ENCODE results near the gene ZMYND19. TPM values are rescaled to one million over a fixed set of nuclear protein-coding genes. Genes with fewer than 3 reads are reported as not detected.

Gene ZMYND19
- total and polyA plus RNA-seq, 2 of the 4 experiments (the other 2 are of a cell fraction): 14.3 to 21.4 TPM

- dilution Hi-C loops (cut with HindIII; ENCODE audit: low sequenced_read_pairs, unreplicated experiment): no loop called here
- TF ChIP-seq BHLHE40 (IDR thresholded peaks at IDR 0.05; ENCODE audit: low read depth, low read length): no peak
- TF ChIP-seq FOS (IDR thresholded peaks at IDR 0.05; ENCODE audit: low read depth, low read length): no peak
- TF ChIP-seq CEBPB (IDR thresholded peaks at IDR 0.05; ENCODE audit: low read depth, low read length): no peak
- no peak for TF ChIP-seq MAZ (IDR thresholded peaks at IDR 0.05; ENCODE audit: borderline replicate concordance, low read depth, low read length)
- no peak for TF ChIP-seq POLR2A (IDR thresholded peaks at IDR 0.05; ENCODE audit: low read depth, low read length)
- no peak for TF ChIP-seq RFX5 (IDR thresholded peaks at IDR 0.05; ENCODE audit: low read depth, low read length)
- TF ChIP-seq ELK1 (IDR thresholded peaks at IDR 0.05; ENCODE audit: borderline replicate concordance, low read depth, low read length): no peak
- TF ChIP-seq SMC3 (IDR thresholded peaks at IDR 0.05; ENCODE audit: low read depth, low read length): no peak
- no peak for TF ChIP-seq CTCF (conservative IDR thresholded peaks at IDR 0.05; ENCODE audit: low read depth, low read length)
- no peak for TF ChIP-seq MXI1 (IDR thresholded peaks at IDR 0.05; ENCODE audit: borderline replicate concordance, low read depth, low read length)
- TF ChIP-seq USF2 (IDR thresholded peaks at IDR 0.05; ENCODE audit: low read depth, low read length): no peak
- no peak for TF ChIP-seq CHD1 (IDR thresholded peaks at IDR 0.05; ENCODE audit: low read depth, low read length)
- no peak for TF ChIP-seq RAD21 (IDR thresholded peaks at IDR 0.05; ENCODE audit: low read length)
- ChIA-PET CTCF (no interaction called here), POLR2A (ENCODE audit: unreplicated experiment) (no interaction called here)
- H2BK15ac ChIP-seq (ENCODE audit: low read depth, low read length): no peak overlapping the region
- no peak overlapping the region for H2AK5ac ChIP-seq (ENCODE audit: low read depth, low read length)
- no peak overlapping the region for H3K4me2 ChIP-seq (ENCODE audit: low read depth, low read length)
- no peaks in the 10 kb centered on the region for H3K9me3 ChIP-seq (ENCODE audit: control insufficient read depth, insufficient read depth, low read length)
- H3K56ac ChIP-seq (ENCODE audit: extremely low read depth, insufficient read depth, low read length): no peak overlapping the region
- H3K9ac ChIP-seq (ENCODE audit: low read depth, low read length): no peak overlapping the region
- no peak overlapping the region for H4K8ac ChIP-seq (ENCODE audit: low read depth in 2 of 2, low read length in 2 of 2)
- H2AK9ac ChIP-seq (replicated peaks; ENCODE audit: low read depth, low read length, poor library complexity): no peak overlapping the region
- no peak overlapping the region for H2BK120ac ChIP-seq (ENCODE audit: low read depth, low read length)
- H2AFZ ChIP-seq (replicated peaks; ENCODE audit: low read length, poor library complexity): no peak overlapping the region
- peaks cover 22% of the 10 kb centered on the region for H3K9me1 ChIP-seq (ENCODE audit: insufficient read depth, low read length)
- no peak for DNase-seq
- H2BK20ac ChIP-seq (ENCODE audit: low read depth, low read length): no peak overlapping the region
- in situ Hi-C loops (cut with MboI; ENCODE audit: low sequenced_read_pairs): no loop called here
- H3K4me3 ChIP-seq (ENCODE audit: insufficient read depth, low read depth, low read length): no peak overlapping the region
- intact Hi-C loops (cut with micrococcal nuclease): no loop called here
- no peak overlapping the region for H3K27ac ChIP-seq (ENCODE audit: insufficient read depth, low read length)
- no peak overlapping the region for H4K91ac ChIP-seq (ENCODE audit: insufficient read depth, low read depth, low read length)
- peaks cover 24% of the 10 kb centered on the region for H4K20me1 ChIP-seq (ENCODE audit: insufficient read depth, low read length)
- H3K79me1 ChIP-seq (ENCODE audit: low read depth in 1 of 2, low read length in 2 of 2): peaks cover 56 to 75% of the 10 kb centered on the region in 2 experiments
- no peak overlapping the region for H2BK5ac ChIP-seq (ENCODE audit: low read depth, low read length, poor library complexity, severe bottlenecking)
- BruUV-seq (replicated peaks): no TSS peak
- no peak overlapping the region for H3K4ac ChIP-seq (ENCODE audit: low read depth, low read length)
- ATAC-seq (ENCODE audit: low read depth): no peak
- H3K14ac ChIP-seq (replicated peaks; ENCODE audit: low read depth, low read length): no peak overlapping the region
- no peaks in the 10 kb centered on the region for H3K27me3 ChIP-seq (ENCODE audit: control insufficient read depth, insufficient read depth, low read length)
- H3K4me1 ChIP-seq (ENCODE audit: control insufficient read depth, insufficient read depth, low read length): peaks cover 6% of the 10 kb centered on the region
- H3K36me3 ChIP-seq (ENCODE audit: control insufficient read depth, insufficient read depth, low read length): peaks cover 40% of the 10 kb centered on the region
- 77% methylated on average over 5 of the region's 10 CpGs; no CpG with 5 or more reads in 1 of the 2 experiments for WGBS, 2 experiments (ENCODE audit: extremely low coverage in 2 of 2, insufficient read length in 1 of 2)
- no peak overlapping the region for H3K23ac ChIP-seq (ENCODE audit: low read depth, low read length)
- no peak overlapping the region for H4K5ac ChIP-seq (ENCODE audit: low read depth, low read length)
- no peak overlapping the region for H3K18ac ChIP-seq (ENCODE audit: low read depth, low read length)
Measured at GRCh38 chr9:137574192-137574591, 16.1 kb downstream of the ZMYND19 start.
